GM23338 (cell line): ENCODE measurements around the gene WBP4. TPM values are rescaled to one million over a fixed set of nuclear protein-coding genes. Genes with fewer than 3 reads are reported as not detected.

Experiments
- ATAC-seq: fragments of 200-7000 bp; cut with Tn5 transposase; 3 replicates; pipeline ENCODE4 v1.9.1; 2020
- DNase-seq: peaks from one replicate; pipeline ENCODE4 v3.0.0-alpha.2; 2015; ENCODE audit warnings: low spot score
- H2AFZ ChIP-seq: fragments of 200-600 bp; sonication (generic); 2 replicates; pipeline ENCODE4 v1.8.0; 2016; ENCODE audit warnings: antibody characterized with exemption, mild to moderate bottlenecking, moderate library complexity
- H3F3A ChIP-seq: fragments of 200-600 bp; sonication (generic); replicated peaks from 2 replicates; pipeline ENCODE4 v1.8.0; 2017; ENCODE audit warnings: antibody characterized with exemption, mixed run types, low read depth
- H3K27ac ChIP-seq: fragments of 200-600 bp; sonication (generic); 2 replicates; pipeline ENCODE4 v1.6.1; 2016; ENCODE audit warnings: low read depth
- H3K27me3 ChIP-seq: fragments of 200-600 bp; sonication (generic); 2 replicates; pipeline ENCODE4 v1.8.0; 2016; ENCODE audit warnings: mild to moderate bottlenecking, mixed run types, moderate library complexity; ENCODE audit not compliant: insufficient read depth
- H3K36me3 ChIP-seq: fragments of 200-600 bp; sonication (generic); 2 replicates; pipeline ENCODE4 v1.8.0; 2016; ENCODE audit warnings: mild to moderate bottlenecking; ENCODE audit not compliant: insufficient read depth
- H3K4me1 ChIP-seq: fragments of 200-600 bp; sonication (generic); 2 replicates; pipeline ENCODE4 v1.8.0; 2016; ENCODE audit warnings: mild to moderate bottlenecking, moderate library complexity; ENCODE audit not compliant: insufficient read depth
- H3K4me2 ChIP-seq: fragments of 200-600 bp; sonication (generic); 2 replicates; pipeline ENCODE4 v1.7.1; 2017; ENCODE audit warnings: mixed run types
- H3K4me3 ChIP-seq: fragments of 200-600 bp; sonication (generic); 2 replicates; pipeline ENCODE4 v1.6.1; 2016; ENCODE audit warnings: mixed run types
- H3K79me2 ChIP-seq: fragments of 200-600 bp; sonication (generic); replicated peaks from 2 replicates; pipeline ENCODE4 v1.8.0; 2017; ENCODE audit warnings: mild to moderate bottlenecking; ENCODE audit not compliant: insufficient read depth
- H3K9me2 ChIP-seq: fragments of 200-600 bp; sonication (generic); 2 replicates; pipeline ENCODE4 v1.8.0; 2017; ENCODE audit not compliant: insufficient read depth
- H4K20me1 ChIP-seq: fragments of 200-600 bp; sonication (generic); replicated peaks from 2 replicates; pipeline ENCODE4 v1.8.0; 2017; ENCODE audit warnings: mild to moderate bottlenecking; ENCODE audit not compliant: insufficient read depth
- H3K27ac Mint-ChIP-seq: 2 replicates; pipeline ENCODE4 v1.8.0; 2020; ENCODE audit warnings: inconsistent platforms, mild to moderate bottlenecking, moderate library complexity, mixed read lengths
- H3K27me3 Mint-ChIP-seq: 3 replicates; pipeline ENCODE4 v1.8.0; 2022; ENCODE audit warnings: low read depth, mild to moderate bottlenecking, moderate library complexity, mixed read lengths, inconsistent platforms; ENCODE audit not compliant: insufficient read depth, poor library complexity
- H3K36me3 Mint-ChIP-seq: 3 replicates; pipeline ENCODE4 v1.8.0; 2021; ENCODE audit warnings: low read depth, mild to moderate bottlenecking, inconsistent platforms, moderate library complexity, mixed read lengths
- H3K4me1 Mint-ChIP-seq: 3 replicates; pipeline ENCODE4 v1.8.0; 2020; ENCODE audit warnings: mild to moderate bottlenecking, inconsistent platforms, mixed read lengths
- H3K4me3 Mint-ChIP-seq: 3 replicates; pipeline ENCODE4 v1.8.0; 2021; ENCODE audit warnings: moderate library complexity, mild to moderate bottlenecking, inconsistent platforms, mixed read lengths
- H3K9me3 Mint-ChIP-seq: 3 replicates; pipeline ENCODE4 v1.8.0; 2020; ENCODE audit warnings: moderate library complexity, mild to moderate bottlenecking, inconsistent platforms, mixed read lengths
- CREB1 ChIP-seq: fragments of 250-450 bp; sonication (Bioruptor Pico); IDR thresholded peaks from 2 replicates; pipeline ENCODE4 v1.5.0; 2020; ENCODE audit warnings: low read depth, mild to moderate bottlenecking, moderate library complexity
- CTCF ChIP-seq, 2 experiments: fragments of 200-600 bp in 1 of 2; sonication (generic) in 1 of 2; conservative IDR thresholded peaks; 2 replicates each; pipeline versions ENCODE4 v1.5.1 to v1.6.1; 2016 to 2017; ENCODE audit warnings: antibody characterized with exemption in 2 of 2, low read depth in 2 of 2, mild to moderate bottlenecking in 2 of 2, moderate library complexity in 1 of 2
- ETS1 ChIP-seq: IDR thresholded peaks from 2 replicates; pipeline ENCODE4 v1.6.1; 2016; ENCODE audit warnings: antibody characterized with exemption
- EZH2 ChIP-seq: fragments of 200-600 bp; sonication (generic); IDR thresholded peaks from one replicate; pipeline ENCODE4 v1.8.0; 2017; ENCODE audit warnings: antibody characterized with exemption, mild to moderate bottlenecking, low read depth; ENCODE audit not compliant: unreplicated experiment
- EZH2phosphoT487 ChIP-seq: fragments of 200-600 bp; sonication (generic); IDR thresholded peaks from one replicate; pipeline ENCODE4 v1.8.1; 2018; ENCODE audit warnings: antibody characterized with exemption; ENCODE audit not compliant: unreplicated experiment
- JUNB ChIP-seq: IDR thresholded peaks from one replicate; pipeline ENCODE4 v1.6.1; 2016; ENCODE audit warnings: antibody characterized with exemption; ENCODE audit not compliant: unreplicated experiment
- NANOG ChIP-seq: IDR thresholded peaks from 2 replicates; pipeline ENCODE4 v1.6.1; 2016; ENCODE audit warnings: antibody characterized with exemption, borderline replicate concordance
- POLR2AphosphoS5 ChIP-seq: IDR thresholded peaks from 2 replicates; pipeline ENCODE4 v1.6.1; 2016; ENCODE audit warnings: antibody characterized with exemption, low read depth
- REST ChIP-seq: IDR thresholded peaks from one replicate; pipeline ENCODE4 v1.6.1; 2018; ENCODE audit warnings: antibody characterized with exemption; ENCODE audit not compliant: unreplicated experiment
- STAT1 ChIP-seq: IDR thresholded peaks from one replicate; pipeline ENCODE4 v1.6.1; 2016; ENCODE audit warnings: antibody characterized with exemption; ENCODE audit not compliant: unreplicated experiment
- ZNF114 ChIP-seq: fragments of 250-450 bp; sonication (Bioruptor Pico); IDR thresholded peaks from 2 replicates; pipeline ENCODE4 v1.5.0; 2020; ENCODE audit warnings: mild to moderate bottlenecking, moderate library complexity
- ZNF331 ChIP-seq: fragments of 250-450 bp; sonication (Bioruptor Pico); IDR thresholded peaks from 2 replicates; pipeline ENCODE4 v1.5.0; 2020; ENCODE audit warnings: low read depth, mild to moderate bottlenecking, moderate library complexity
- ZNF462 ChIP-seq: fragments of 250-450 bp; sonication (Bioruptor Pico); IDR thresholded peaks from 2 replicates; pipeline ENCODE4 v1.5.0; 2020; ENCODE audit warnings: mild to moderate bottlenecking, moderate library complexity
- polyA plus RNA-seq: library from polyadenylated mRNA; unstranded; fragments of >200 nt; fragmentation: Nextera tagmentation; extraction: Ambion mirVana; gene quantifications from 2 replicates; pipeline ENCODE4 v1.2.1, GENCODE V29; 2016
- total RNA-seq: library from RNA; depleted of rRNA; stranded (reverse); fragments of >200 nt; shearing (Covaris generic); gene quantifications from 2 replicates; pipeline ENCODE4 v1.2.3, GENCODE V29; 2014

Gene WBP4
- total and polyA plus RNA-seq, 2 experiments from 2014 or later = 7.6 to 33.8 TPM

GRCh38 chr13:41107104-41107571, 45.8 kb downstream of the WBP4 start (continued):
- TF ChIP-seq ZNF114 (CRISPR knock-in tag) = no peak
- TF ChIP-seq ZNF331 = no peak

- Histone ChIP-seq H4K20me1 (no peaks in the 10 kb centered on the region), H3K4me1 (no peaks in the 10 kb centered on the region), H2AFZ (0 out of 2 replicates have a peak overlapping the region, but pooled peaks have one; percentile 52), H3K9me2 (no peaks in the 10 kb centered on the region), H3K4me2 (no peak overlapping the region), H3K4me3 (no peak overlapping the region), H3K79me2 (no peaks in the 10 kb centered on the region), H3K27ac (no peak overlapping the region), H3K36me3 (no peaks in the 10 kb centered on the region), H3F3A (no peaks in the 10 kb centered on the region), H3K27me3 (no peaks in the 10 kb centered on the region)
- no peak for TF ChIP-seq NANOG
- TF ChIP-seq ZNF462 (CRISPR knock-in tag) = no peak
- TF ChIP-seq POLR2AphosphoS5 = no peak
- no peak for TF ChIP-seq CREB1 (CRISPR knock-in tag)
- no peak for TF ChIP-seq EZH2
- TF ChIP-seq STAT1 = no peak
- TF ChIP-seq EZH2phosphoT487 = no peak
- no peak for TF ChIP-seq ZNF114 (CRISPR knock-in tag)
- TF ChIP-seq REST = no peak
- TF ChIP-seq ETS1 = no peak
- TF ChIP-seq JUNB = no peak
- TF ChIP-seq CTCF (conservative IDR thresholded peaks at IDR 0.05; ENCODE audit: low read depth in 2 of 2) = no peak
- TF ChIP-seq ZNF331 = no peak
- no peak overlapping the region for H3K27ac Mint-ChIP-seq
- DNase-seq (peak; percentile 21), ATAC-seq (peak; percentile 79)
- peaks cover 6% of the 10 kb centered on the region; the same call in 2 of the 3 replicates for H3K36me3 Mint-ChIP-seq
- peaks cover 17% of the 10 kb centered on the region; the same call in 1 of the 3 replicates for H3K9me3 Mint-ChIP-seq
- H3K27me3 Mint-ChIP-seq = no peaks in the 10 kb centered on the region
- no peaks in the 10 kb centered on the region for H3K4me1 Mint-ChIP-seq
- H3K4me3 Mint-ChIP-seq = no peak overlapping the region
Observed at GRCh38 chr13:41107584-41108014, 46.3 kb downstream of the WBP4 start.
